Cardiac muscle cell (in vitro differentiated cells and primary cell): ENCODE data around the gene GLB1L. TPM values are rescaled to one million over a fixed set of nuclear protein-coding genes. Genes with fewer than 3 reads are reported as not detected.
A peak's percentile ranks its signal among the peaks of the same experiment; 100 is the strongest.

Experiments used
- DNase-seq, 2 donors: peaks; one replicate each; pipeline versions ENCODE4 v3.0.0 to v3.0.0-alpha.2; 2010 to 2017; ENCODE audit warnings: low read depth in 1 of 2, low spot score in 1 of 2
- H3K27ac ChIP-seq: fragments of 200-600 bp; sonication (generic); 2 replicates; pipeline ENCODE4 v1.5.1; 2016
- H3K27me3 ChIP-seq: fragments of 200-600 bp; sonication (generic); 2 replicates; pipeline ENCODE4 v1.6.0; 2016; ENCODE audit warnings: control low read depth
- H3K36me3 ChIP-seq: fragments of 200-600 bp; sonication (generic); 2 replicates; pipeline ENCODE4 v1.5.1; 2016; ENCODE audit warnings: control low read depth
- H3K4me1 ChIP-seq: fragments of 200-600 bp; sonication (generic); 2 replicates; pipeline ENCODE4 v1.8.1; 2017; ENCODE audit warnings: low read depth, mild to moderate bottlenecking, mixed run types
- H3K4me3 ChIP-seq: fragments of 200-600 bp; sonication (generic); 2 replicates; pipeline ENCODE4 v1.5.1; 2016; ENCODE audit warnings: mild to moderate bottlenecking
- H3K9me3 ChIP-seq: fragments of 200-600 bp; sonication (generic); 2 replicates; pipeline ENCODE4 v1.5.1; 2017; ENCODE audit warnings: low read depth, mild to moderate bottlenecking, control low read depth
- CTCF ChIP-seq: IDR thresholded peaks from 2 replicates; pipeline ENCODE4 v1.5.1; 2012; ENCODE audit warnings: low read depth, mild to moderate bottlenecking, low read length
- polyA plus RNA-seq: library from polyadenylated mRNA; unstranded; fragments of >200 nt; fragmentation: Nextera tagmentation; extraction: Ambion mirVana; gene quantifications from 2 replicates; pipeline ENCODE4 v1.2.1, GENCODE V29; 2016
- total RNA-seq: library from RNA; depleted of rRNA; stranded (reverse); fragments of >200 nt; gene quantifications from 2 replicates; pipeline ENCODE4 v1.2.3, GENCODE V29; 2016

Gene GLB1L
- total and polyA plus RNA-seq, 2 experiments from 2014 or later = 3.3 to 10.4 TPM

DNA sequence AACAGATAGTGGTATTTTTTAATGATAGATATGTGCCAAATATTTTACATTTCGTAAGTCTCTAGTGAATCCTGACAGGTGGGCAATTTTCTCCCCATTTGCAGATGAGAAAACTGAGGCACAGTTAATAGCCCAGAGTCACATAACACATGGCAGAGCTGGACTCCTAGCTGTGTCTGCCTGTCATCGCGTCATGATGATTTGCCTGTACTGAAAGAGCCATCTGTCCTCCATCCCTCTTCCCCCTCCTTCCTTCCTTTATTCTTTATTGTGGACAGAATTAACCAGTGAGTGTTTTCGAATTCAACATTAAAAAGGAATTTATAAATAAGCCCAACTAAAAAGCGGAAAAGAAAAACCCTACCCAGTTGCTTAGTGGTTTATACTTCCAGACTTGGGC is 37.1 kb upstream of the GLB1L start:
- DNase-seq = no peak
- no peak for TF ChIP-seq CTCF
- no peaks in the 10 kb centered on the region for H3K9me3 ChIP-seq
- H3K27me3 ChIP-seq = no peaks in the 10 kb centered on the region
- H3K4me1 ChIP-seq = peaks cover 11% of the 10 kb centered on the region
- no peak overlapping the region for H3K4me3 ChIP-seq
- H3K36me3 ChIP-seq = peaks cover 20% of the 10 kb centered on the region
- H3K27ac ChIP-seq = no peak overlapping the region

GRCh38 chr2:219281588-219281987 is 36.3 kb upstream of the GLB1L start:
- Histone ChIP-seq H3K9me3 (no peaks in the 10 kb centered on the region), H3K27me3 (no peaks in the 10 kb centered on the region), H3K27ac (no peak overlapping the region), H3K4me3 (no peak overlapping the region), H3K36me3 (peaks cover 20% of the 10 kb centered on the region), H3K4me1 (peaks cover 11% of the 10 kb centered on the region)
- DNase-seq = no peak
- TF ChIP-seq CTCF = no peak

DNA sequence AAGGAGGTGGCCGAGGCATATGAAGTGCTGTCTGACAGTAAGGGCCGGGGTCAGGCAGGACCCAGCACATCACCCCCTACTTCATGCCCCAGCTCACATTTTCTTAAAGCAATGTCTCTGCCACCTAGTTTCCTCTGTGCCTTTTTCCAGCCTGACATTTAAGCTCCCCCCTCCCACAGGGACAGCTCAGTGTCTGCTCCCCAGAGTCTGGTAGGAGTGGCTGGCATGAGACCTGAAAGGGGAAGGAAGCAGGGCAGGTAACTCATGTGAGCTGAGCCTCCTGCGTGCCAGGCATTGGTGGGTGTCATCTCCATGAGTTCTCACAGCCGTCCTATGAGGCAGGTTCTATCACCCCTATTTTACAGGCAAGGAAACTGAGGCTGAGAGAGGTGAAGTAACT is 35.4 kb upstream of the GLB1L start:
- Histone ChIP-seq H3K9me3 (no peaks in the 10 kb centered on the region), H3K4me1 (peaks cover 11% of the 10 kb centered on the region), H3K27ac (no peak overlapping the region), H3K27me3 (no peaks in the 10 kb centered on the region), H3K36me3 (peaks cover 20% of the 10 kb centered on the region), H3K4me3 (no peak overlapping the region)
- no peak for DNase-seq
- no peak for TF ChIP-seq CTCF

DNA sequence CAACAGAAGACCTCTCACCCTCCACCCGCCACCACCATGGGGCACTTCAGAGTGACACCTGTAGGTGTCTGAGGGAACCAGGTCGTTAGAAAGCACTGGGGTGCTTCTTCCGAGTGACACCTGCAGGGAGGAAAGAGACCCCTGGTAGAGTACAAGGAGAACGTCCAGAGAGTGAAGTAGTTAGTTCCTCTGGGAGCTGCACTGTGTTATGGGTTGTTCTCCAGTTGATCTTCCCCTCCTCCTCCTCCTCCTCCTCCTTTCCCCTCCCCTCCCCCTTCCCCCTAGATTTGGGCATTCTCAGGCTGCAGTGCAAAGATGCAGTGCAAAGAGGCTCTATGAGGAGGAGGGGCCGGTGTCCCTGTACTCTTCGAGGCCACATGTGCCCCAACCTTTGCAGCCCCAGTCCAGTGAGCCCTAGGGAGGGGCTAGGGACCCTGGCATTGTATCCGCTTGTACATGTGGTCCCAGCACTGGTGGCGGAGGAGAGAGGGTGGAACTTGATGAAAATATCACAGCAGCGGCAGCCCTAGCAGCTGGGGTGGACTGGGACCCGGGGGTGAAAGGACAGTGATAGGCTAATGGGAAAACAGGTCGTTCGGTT is 34.8 kb upstream of the GLB1L start:
- peaks cover 11% of the 10 kb centered on the region for H3K4me1 ChIP-seq
- H3K27me3 ChIP-seq = no peaks in the 10 kb centered on the region
- no peak for TF ChIP-seq CTCF
- peak overlapping the region; percentile 76 for H3K4me3 ChIP-seq
- H3K36me3 ChIP-seq = peaks cover 20% of the 10 kb centered on the region
- H3K9me3 ChIP-seq = no peaks in the 10 kb centered on the region
- DNase-seq = no peak
- peak overlapping the region; percentile 97 for H3K27ac ChIP-seq

DNA sequence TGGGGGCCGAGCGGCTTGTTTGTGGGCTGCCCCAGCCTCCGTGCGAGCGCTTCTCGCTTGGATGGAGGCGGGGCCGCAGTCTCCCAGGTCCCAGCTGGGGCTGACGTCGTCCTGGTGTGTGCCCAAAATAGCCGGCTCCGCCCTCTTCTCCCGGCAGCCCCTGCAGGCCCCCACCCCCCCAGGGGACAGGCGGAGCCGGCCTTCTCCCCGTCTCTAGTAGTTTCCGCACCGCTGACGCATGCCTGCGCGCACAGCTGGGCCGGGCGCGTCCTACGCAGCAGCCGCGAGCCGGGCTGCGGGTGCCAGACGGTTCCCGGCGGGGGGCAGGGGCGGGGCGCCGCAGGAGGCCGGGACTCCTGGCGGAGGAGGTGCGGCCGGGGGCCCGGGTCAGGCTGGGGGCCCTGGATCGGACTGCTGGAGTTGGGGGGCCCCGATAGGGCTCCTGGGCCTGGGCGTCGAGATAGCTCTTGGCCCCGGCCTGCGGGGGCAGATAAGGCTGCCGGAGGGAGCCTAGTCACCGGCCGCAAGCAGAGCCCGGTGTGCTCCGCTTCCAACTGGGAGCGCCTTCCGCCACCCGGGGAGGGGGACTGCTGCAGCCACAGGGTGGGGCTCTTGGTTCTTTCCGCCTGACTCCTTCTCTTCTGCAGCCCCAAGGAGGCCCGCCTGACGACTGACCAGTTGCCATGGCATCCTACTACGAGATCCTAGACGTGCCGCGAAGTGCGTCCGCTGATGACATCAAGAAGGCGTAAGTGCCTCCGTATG is 34.1 kb upstream of the GLB1L start, which contains the start of gene DNAJB2:
TSS of gene DNAJB2 (plus strand) at position 216 of the 765 bp plus-strand sequence. CDS start at position 684, 468 bp downstream.
- H3K9me3 ChIP-seq = no peaks in the 10 kb centered on the region
- H3K36me3 ChIP-seq = peaks cover 13% of the 10 kb centered on the region
- peak; percentile 99 to 100 for DNase-seq
- H3K27ac ChIP-seq = peak within 1 kb of the TSS; percentile 97
- no peaks in the 10 kb centered on the region for H3K27me3 ChIP-seq
- peak; percentile 22 for TF ChIP-seq CTCF
- H3K4me1 ChIP-seq = peaks cover 13% of the 10 kb centered on the region
- H3K4me3 ChIP-seq = peak within 1 kb of the TSS; percentile 76
